Spleen (tissue), 7 donors: Measurements from ENCODE around the gene LTBP1.

Experiments used
- CTCF ChIP-seq, 11 experiments: fragments of 200-600 bp in 7 of 11; fragments of 450-650 bp in 4 of 11; sonication (generic) in 4 of 11; IDR thresholded peaks in 8 of 11; conservative IDR thresholded peaks in 3 of 11; 1 replicate in 7 of 11; 2 replicates in 4 of 11; pipeline versions ENCODE4 v1.4.0 to v1.8.0; 2016 to 2021; ENCODE audit warnings: antibody characterized with exemption in 11 of 11, inconsistent platforms in 4 of 11, mild to moderate bottlenecking in 1 of 11
- POLR2A ChIP-seq, 3 donors: fragments of 450-650 bp; IDR thresholded peaks; one replicate each; pipeline ENCODE4 v1.5.1; 2017; ENCODE audit warnings: antibody characterized with exemption in 3 of 3, mild to moderate bottlenecking in 1 of 3
- POLR2AphosphoS5 ChIP-seq, 3 donors: sonication (generic); formaldehyde crosslinking; IDR thresholded peaks; one replicate each; pipeline ENCODE4 v1.5.1; 2017; ENCODE audit warnings: antibody characterized with exemption in 3 of 3
- donor health status: DM: no; HTN: no; CAD: no; lungs with moderate emphysema.
- donor health status: DM: no; HTN: no; CAD: no.
- donor health status: DM: no; HTN: no; CAD: no.

GRCh38 chr2:33093283-33093993, 146.7 kb downstream of the LTBP1 start:
- TF ChIP-seq CTCF (IDR thresholded peaks at IDR 0.05 in 8 of 11, conservative IDR thresholded peaks at IDR 0.05 in 3 of 11), result no peak
- no peak for TF ChIP-seq POLR2A (IDR thresholded peaks at IDR 0.05)
- no peak for TF ChIP-seq POLR2AphosphoS5 (IDR thresholded peaks at IDR 0.05)
